ENCODE measurements around the gene UBAP1L.

Gene UBAP1L

GRCh38 chr15:65056868-65057548 lies 58.0 kb downstream of the UBAP1L start:
- no peak overlapping the region for H3K4me3 ChIP-seq (ENCODE audit: low read depth, low read length)
- no peak for TF ChIP-seq CTCF (IDR thresholded peaks at IDR 0.05; ENCODE audit: borderline replicate concordance, insufficient read depth, low read depth, low read length)

GRCh38 chr15:65056106-65056505 lies 58.9 kb downstream of the UBAP1L start:
- H3K4me3 ChIP-seq (ENCODE audit: low read depth, low read length): no peak overlapping the region
- TF ChIP-seq CTCF (IDR thresholded peaks at IDR 0.05; ENCODE audit: borderline replicate concordance, insufficient read depth, low read depth, low read length): no peak

DNA sequence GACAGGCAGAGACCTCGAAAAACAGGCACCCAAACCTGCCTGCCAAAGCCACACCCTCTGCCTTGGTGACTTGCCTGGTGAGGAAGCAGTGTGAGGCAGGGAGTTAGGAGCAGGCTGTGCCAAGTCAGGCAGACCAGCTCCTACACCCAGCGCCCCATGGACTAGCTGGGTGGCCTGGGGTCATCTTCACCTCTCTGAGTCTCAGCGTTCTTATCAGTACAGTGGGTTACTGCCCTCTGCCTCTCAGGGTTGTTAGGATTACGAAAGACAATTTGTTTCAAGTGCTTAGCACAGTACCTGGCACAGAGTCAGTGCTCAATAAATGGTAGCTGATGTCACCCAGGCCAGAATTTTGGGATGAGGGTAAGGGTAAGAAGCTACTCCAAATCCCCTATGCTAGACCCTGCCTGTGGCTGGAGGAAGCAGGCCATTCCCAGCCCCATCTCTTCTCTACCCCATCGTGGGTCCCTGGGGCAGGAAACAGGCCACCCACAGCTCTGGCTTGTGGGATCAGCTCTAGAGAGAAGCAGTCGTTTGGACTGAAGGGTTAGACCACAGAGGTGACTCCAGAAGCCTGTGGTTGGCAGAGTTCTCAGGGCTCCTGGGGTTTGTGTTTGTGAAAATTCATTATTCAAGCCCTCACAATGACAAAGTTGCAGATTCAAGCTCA lies 59.7 kb downstream of the UBAP1L start:
- H3K4me3 ChIP-seq (ENCODE audit: low read depth, low read length): no peak overlapping the region
- TF ChIP-seq CTCF (IDR thresholded peaks at IDR 0.05; ENCODE audit: borderline replicate concordance, insufficient read depth, low read depth, low read length): no peak

DNA sequence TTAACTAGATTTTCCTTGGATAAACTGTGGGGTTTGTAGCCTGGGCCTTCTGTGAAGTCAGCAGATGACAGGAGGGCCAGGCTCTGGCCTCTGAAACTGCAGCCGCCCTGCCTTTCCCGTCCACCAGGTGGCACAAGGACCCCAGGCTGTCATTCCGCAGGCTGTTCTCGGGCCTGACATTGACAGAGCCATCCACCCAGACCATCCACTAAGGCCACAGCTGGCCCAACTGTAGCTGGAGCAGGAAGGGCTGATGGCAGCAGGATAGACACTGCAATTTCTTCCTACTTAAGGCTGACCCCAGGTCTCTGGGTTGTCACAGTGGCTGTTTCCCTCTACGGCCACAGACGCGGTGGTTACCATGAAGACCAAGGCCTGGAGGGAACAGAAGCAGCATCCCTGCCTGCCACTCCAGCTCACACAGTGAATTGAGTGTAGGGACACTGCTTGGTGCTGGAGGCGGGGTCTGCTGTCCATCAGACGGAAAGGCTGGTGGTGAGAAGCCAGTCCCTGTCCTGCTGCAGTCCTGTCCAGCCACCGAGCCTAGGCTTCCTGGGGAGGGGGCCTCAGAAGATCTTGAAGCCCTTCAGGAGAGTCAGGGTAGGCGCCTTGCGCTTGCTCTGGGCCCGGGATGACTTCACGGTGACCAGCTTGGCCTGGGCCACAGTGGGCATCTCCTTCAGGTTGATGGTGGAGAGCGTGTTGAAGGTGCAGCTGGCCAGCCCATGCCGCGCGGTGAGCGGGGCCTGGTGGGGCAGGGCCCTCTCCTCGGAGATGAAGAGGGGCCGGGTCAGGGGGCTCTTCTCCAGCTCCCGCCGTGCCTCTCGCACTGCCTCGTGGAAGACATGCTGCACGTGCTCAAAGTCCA lies 60.4 kb downstream of the UBAP1L start:
- peak; percentile 95 for TF ChIP-seq CTCF (IDR thresholded peaks at IDR 0.05; ENCODE audit: borderline replicate concordance, insufficient read depth, low read depth, low read length)
- H3K4me3 ChIP-seq (ENCODE audit: low read depth, low read length): no peak overlapping the region

DNA sequence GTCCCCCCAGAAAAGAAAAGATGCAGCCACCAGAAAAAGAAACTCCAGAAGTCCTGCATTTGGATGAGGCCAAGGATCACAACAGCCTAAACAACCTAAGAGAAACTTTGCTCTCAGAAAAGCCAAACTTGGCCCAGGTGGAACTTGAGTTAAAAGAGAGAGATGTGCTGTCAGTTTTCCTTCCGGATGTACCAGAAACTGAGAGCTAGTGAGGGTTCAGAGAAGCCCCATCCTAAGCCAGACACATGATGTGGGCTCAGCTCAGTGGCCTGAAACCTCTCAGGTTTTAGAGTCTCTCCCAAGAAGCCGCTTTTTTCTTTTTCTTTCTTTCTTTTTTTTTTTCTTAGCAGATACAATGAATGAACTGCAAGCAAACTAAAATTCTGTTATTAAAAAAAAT lies 62.0 kb downstream of the UBAP1L start:
- no peak for TF ChIP-seq CTCF (IDR thresholded peaks at IDR 0.05; ENCODE audit: borderline replicate concordance, insufficient read depth, low read depth, low read length)
- H3K4me3 ChIP-seq (ENCODE audit: low read depth, low read length): no peak overlapping the region

DNA sequence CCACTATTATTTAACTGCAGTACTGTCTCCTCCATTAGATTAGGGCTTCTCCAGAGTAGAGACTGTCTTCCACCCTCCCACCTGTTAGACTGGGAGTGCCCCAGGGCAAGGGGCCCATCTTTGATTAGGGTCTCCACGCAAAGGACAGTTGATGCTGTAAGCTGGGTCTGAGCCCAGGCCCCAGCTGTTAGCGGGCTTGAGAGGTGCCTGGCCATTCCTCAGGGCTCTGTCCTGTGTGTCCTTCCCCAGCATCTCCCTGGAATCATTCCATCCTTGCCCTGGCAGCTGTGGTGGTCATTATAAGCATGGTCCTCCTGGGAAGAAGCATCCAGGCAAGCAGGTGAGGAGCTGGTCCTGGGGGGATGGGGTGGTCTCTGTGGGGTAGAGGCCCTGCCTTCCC lies 63.7 kb downstream of the UBAP1L start:
- TF ChIP-seq CTCF (IDR thresholded peaks at IDR 0.05; ENCODE audit: borderline replicate concordance, insufficient read depth, low read depth, low read length): no peak
- H3K4me3 ChIP-seq (ENCODE audit: low read depth, low read length): no peak overlapping the region

All from GM12875 (cell line).